Mesodermal cell (in vitro differentiated cells): ENCODE results near the gene LPIN1.

Experiments used
- H3K27ac ChIP-seq: 2 replicates; pipeline ENCODE4 v1.7.0; 2013; ENCODE audit warnings: mild to moderate bottlenecking, low read depth, low read length, moderate library complexity; ENCODE audit not compliant: severe bottlenecking
- H3K36me3 ChIP-seq: 2 replicates; pipeline ENCODE4 v1.7.1; 2013; ENCODE audit warnings: mild to moderate bottlenecking, low read length, moderate library complexity; ENCODE audit not compliant: control insufficient read depth, insufficient read depth
- H3K4me1 ChIP-seq: one replicate; pipeline ENCODE4 v1.7.1; 2013; ENCODE audit warnings: mild to moderate bottlenecking, low read length; ENCODE audit not compliant: insufficient read depth, control insufficient read depth, poor library complexity, severe bottlenecking
- H3K4me3 ChIP-seq: 2 replicates; pipeline ENCODE4 v1.7.0; 2013; ENCODE audit warnings: low read length, control low read depth, mild to moderate bottlenecking; ENCODE audit not compliant: insufficient read depth, poor library complexity, severe bottlenecking; ENCODE audit errors: extremely low read depth
- H3K9me3 ChIP-seq: 2 replicates; pipeline ENCODE4 v1.7.1; 2013; ENCODE audit warnings: mild to moderate bottlenecking, low read length, moderate library complexity; ENCODE audit not compliant: control insufficient read depth
- WGBS, 2 experiments: methylation state at CpG; one replicate each; pipeline ENCODE4 v1.1.5; 2013; ENCODE audit warnings: missing lambda C conversion rate in 2 of 2; ENCODE audit not compliant: insufficient coverage in 2 of 2; 5-methylcytosine and 5-hydroxymethylcytosine counted together

LPIN1 gene

DNA sequence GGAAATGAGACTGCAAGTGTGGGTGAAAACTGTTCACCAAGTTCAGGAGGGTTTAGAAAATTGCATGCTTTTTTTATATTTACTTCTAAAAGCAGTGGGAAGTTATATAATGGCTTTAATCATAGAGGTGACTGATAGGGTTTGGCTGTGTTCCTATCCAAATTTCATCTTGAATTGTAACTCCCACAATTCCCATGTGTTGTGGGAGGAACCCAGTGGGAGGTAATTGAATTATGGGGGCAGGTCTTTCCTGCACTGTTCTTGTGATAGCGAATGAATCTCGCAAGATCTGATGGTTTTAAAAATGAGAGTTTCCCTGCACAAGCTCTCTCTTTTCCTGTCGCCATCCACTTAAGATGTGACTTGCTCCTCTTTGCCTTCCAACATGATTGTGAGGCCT, 40.7 kb upstream of the LPIN1 start:
- Histone ChIP-seq H3K27ac (no peak overlapping the region), H3K9me3 (peaks cover 3% of the 10 kb centered on the region), H3K4me1 (no peaks in the 10 kb centered on the region), H3K4me3 (no peak overlapping the region), H3K36me3 (no peaks in the 10 kb centered on the region)
- WGBS, 2 experiments: 90 to 100% methylated on average over 1 to 3 of the region's 3 CpGs

DNA sequence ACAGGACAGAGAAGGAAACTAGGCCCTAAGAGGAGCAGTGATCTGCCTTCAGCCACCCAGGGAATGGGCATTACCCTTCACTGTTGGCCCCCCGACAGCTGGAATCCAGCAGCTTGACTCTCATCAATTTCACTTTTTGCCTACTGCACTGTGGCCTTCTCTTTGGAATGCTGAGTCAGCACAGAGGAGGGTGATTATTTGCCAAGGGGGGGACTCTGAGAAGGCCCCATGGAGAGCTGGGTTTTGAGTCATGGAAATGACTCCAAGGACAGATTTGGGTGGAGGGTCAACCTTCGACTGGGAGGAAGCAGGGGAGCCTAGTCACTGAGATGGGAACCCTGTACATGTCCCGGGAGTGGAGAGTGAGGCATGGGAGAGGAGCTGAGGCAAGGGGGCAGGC, 38.3 kb upstream of the LPIN1 start:
- WGBS, 2 experiments: 85 to 98% methylated on average over 2 to 3 of the region's 3 CpGs
- Histone ChIP-seq H3K4me1 (no peaks in the 10 kb centered on the region), H3K36me3 (no peaks in the 10 kb centered on the region)

DNA sequence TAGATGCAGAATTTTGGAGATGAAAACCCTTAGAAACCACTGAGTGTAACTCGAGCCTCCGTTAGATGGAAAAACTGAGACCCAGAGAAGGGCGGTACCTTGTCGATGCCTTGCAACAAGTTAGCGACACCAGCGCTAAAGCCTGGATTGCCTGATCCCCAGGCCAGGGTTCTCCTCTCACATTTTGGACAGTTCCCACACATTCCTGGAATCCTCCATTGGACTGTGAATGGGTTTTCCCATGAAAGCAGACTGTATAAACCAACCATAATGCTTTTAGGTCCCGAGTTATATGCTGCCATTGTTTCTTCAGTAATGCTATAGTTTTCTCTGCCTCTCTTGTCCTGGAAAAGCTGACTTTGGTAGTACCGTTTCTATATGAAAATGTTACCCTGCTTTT, 37.1 kb upstream of the LPIN1 start:
- H3K36me3 ChIP-seq: no peaks in the 10 kb centered on the region

More for the DNA sequence above, 38.3 kb upstream of the LPIN1 start:
- Histone ChIP-seq H3K9me3 (peaks cover 3% of the 10 kb centered on the region), H3K4me3 (no peak overlapping the region), H3K27ac (no peak overlapping the region)

DNA sequence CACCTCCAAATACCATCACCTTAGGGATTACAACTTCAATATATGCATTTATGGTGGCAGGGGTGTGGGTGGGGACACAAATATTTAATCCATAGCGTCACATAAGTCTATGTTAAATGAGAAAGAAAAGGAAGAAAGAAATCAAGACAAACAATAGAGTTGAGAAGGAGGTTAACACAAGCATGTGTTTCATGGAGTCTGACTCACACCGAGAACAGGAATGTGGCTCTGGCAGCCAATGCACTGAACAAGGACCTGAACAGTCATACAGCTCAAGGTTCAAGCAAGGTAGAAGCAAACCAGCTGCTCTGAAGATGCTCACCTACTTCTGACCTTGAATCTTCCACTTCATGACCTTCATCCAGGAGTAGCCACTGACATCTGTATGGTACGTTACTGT, 36.2 kb upstream of the LPIN1 start:
- Histone ChIP-seq H3K27ac (no peak overlapping the region), H3K9me3 (peaks cover 3% of the 10 kb centered on the region), H3K4me1 (no peaks in the 10 kb centered on the region), H3K4me3 (no peak overlapping the region), H3K36me3 (no peaks in the 10 kb centered on the region)
- WGBS, 2 experiments: 89% methylated on average over 1 to 2 of the region's 3 CpGs

More for the DNA sequence above, 37.1 kb upstream of the LPIN1 start:
- Histone ChIP-seq H3K4me1 (no peaks in the 10 kb centered on the region), H3K27ac (no peak overlapping the region), H3K4me3 (no peak overlapping the region), H3K9me3 (peaks cover 3% of the 10 kb centered on the region)
- 92 to 100% methylated on average over 8 of the region's 8 CpGs for WGBS, 2 experiments

DNA sequence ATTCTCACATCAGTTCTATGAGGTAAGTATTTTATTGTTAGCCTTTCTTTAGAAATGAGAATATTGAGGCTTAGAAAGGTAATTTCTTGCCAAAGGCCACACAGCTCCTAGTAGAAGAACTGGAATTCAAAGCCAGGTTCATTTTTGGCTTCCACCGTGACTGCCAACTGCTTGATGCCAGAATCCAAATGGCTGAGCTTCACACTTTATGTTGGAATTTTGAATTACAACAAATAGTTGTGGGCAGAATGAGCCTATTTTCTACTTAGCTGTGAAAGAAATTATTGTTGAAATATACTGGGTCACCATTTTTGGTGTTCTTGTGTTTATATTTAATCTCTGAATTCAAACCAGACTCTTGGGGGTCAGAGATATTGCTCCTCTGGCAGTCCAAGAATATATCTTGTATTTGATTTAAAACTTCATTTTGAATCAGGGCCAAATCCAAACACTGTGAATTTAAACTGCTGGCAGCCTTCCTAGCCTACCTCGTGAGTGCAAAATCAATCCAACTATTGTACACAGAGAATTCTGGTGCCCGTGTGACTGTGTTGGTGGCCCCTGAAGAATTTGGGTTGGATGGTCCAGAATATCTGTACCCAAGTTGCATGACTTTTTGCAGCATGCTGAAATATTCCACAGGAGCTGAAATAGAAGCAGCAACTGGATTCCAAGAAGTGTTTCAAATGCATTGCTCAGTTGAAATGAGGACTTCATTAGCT, 35.6 kb upstream of the LPIN1 start:
- H3K36me3 ChIP-seq: no peaks in the 10 kb centered on the region
- 92 to 100% methylated on average over 1 to 2 of the region's 3 CpGs for WGBS, 2 experiments
- H3K4me1 ChIP-seq: no peaks in the 10 kb centered on the region
- H3K9me3 ChIP-seq: no peaks in the 10 kb centered on the region
- no peak overlapping the region for H3K27ac ChIP-seq
- no peak overlapping the region for H3K4me3 ChIP-seq

DNA sequence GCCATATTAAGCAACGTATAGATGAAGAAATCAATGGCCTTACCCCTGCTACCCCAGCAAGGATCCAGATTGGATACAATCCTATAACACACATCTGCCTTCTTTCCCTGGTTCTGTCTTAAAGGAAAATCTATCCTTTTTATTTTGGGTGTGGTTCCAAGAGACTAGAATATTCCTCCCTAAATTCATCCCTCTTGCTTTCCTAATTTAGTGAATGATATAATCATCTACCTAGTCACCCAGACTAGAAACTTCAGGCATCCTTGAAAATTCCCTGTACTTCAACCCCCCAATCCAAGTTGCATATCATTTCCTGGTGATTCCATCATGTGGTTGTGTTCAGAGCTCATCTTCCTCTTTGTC, 35.1 kb upstream of the LPIN1 start:
- no peaks in the 10 kb centered on the region for H3K4me1 ChIP-seq
- no peak overlapping the region for H3K4me3 ChIP-seq
- H3K9me3 ChIP-seq: no peaks in the 10 kb centered on the region
- 80 to 100% methylated on average over 1 of the region's 1 CpG for WGBS, 2 experiments
- H3K27ac ChIP-seq: no peak overlapping the region
- H3K36me3 ChIP-seq: no peaks in the 10 kb centered on the region

DNA sequence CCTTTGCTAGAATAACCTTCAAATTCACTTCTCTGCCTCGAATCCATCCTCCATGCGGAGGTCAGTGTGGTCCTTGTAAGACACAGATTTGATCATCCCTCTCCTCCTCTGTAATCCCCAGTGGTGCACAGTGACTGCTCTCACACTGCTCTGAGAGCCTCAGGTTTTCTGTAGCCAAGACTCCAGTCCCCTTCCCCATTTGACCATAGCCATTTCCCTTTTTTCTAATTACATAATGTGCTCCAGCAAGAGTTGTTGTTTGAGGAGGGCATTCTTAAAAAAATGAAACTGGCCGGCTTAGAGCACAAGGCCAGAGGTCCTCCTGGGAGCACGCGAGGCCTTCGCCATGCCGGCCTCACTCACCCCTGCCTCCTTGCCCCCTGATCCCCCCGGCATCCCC, 34.7 kb upstream of the LPIN1 start:
- H3K36me3 ChIP-seq: no peaks in the 10 kb centered on the region
- no peaks in the 10 kb centered on the region for H3K4me1 ChIP-seq
- 83 to 84% methylated on average over 8 of the region's 8 CpGs for WGBS, 2 experiments
- H3K4me3 ChIP-seq: no peak overlapping the region
- H3K27ac ChIP-seq: no peak overlapping the region
- no peaks in the 10 kb centered on the region for H3K9me3 ChIP-seq

DNA sequence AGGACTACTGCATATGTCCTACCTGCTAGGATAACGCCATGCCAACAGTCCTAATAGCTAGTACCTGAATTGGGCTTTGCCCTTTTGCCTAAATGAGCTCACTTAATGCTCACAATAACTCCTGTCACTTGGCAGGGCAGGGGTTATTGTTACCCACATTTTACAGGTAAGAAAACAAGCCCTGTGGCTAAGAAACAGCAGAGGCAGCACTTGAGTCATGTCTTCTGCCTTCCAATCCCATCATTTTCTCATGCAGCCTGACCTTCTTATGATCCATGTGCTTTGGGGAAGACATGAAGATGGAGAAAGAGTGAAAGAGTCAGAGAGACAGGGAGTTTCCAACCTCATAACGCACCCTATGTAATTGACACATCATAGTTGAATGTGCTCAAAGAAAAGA, 33.6 kb upstream of the LPIN1 start:
- Histone ChIP-seq H3K27ac (no peak overlapping the region), H3K4me3 (no peak overlapping the region), H3K4me1 (no peaks in the 10 kb centered on the region), H3K9me3 (no peaks in the 10 kb centered on the region), H3K36me3 (no peaks in the 10 kb centered on the region)
- 100% methylated on average over 1 of the region's 2 CpGs for WGBS, 2 experiments

DNA sequence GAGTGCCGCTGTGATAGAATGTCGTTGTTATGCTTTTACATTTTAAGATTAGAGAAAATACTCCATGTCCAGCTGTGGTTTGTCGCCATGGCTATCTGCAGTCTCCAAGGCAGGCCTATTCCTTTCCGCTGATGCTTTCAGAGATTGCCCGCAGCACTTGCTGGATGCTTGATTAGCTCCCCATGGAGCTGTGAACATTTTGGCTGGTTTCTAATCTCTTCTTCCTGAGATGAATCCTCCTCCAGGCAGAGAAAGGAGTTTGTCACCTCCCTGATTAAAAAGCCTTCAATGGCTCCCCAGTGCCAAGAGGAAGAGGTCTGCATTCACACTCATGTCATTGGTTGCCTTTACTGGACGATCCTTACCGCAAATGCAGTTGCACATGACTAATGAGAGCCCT, 32.6 kb upstream of the LPIN1 start:
- no peaks in the 10 kb centered on the region for H3K36me3 ChIP-seq
- WGBS, 2 experiments: 72 to 74% methylated on average over 7 of the region's 7 CpGs

DNA sequence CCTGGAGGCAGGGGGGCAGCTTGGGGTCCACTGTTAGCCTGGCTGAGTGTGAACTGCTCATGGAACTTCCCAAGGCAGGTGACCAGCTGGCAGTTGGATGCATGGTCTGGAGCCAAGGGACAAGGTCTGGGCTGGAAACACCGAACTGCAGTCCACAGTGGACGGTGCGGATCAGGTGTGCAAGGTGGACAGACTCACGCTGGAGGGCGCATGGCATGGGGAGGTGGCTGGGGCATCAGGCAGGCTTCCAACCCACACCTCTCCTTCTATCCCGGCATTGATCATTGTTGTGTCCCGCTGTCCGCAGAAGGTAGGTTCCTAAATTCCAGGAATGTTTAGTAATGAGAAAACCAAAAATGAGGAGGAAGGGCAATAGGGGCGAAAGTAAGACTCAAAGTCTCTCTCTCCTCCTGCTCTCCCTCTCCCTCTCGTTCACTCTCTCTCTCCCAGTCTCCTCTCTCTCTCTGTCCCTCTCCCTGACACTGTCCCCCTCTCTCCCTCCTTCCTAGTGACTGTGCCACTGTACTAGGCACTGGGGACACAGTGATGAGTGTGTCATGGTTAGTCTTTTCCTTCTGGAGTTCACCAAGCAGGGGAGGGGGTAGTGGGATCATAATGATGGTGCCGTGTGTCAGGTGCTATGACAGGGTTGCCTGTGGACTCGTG, 30.3 kb upstream of the LPIN1 start:
- H3K36me3 ChIP-seq: no peaks in the 10 kb centered on the region
- no peaks in the 10 kb centered on the region for H3K9me3 ChIP-seq
- no peak overlapping the region for H3K4me3 ChIP-seq
- H3K4me1 ChIP-seq: no peaks in the 10 kb centered on the region
- H3K27ac ChIP-seq: no peak overlapping the region
- 96 to 100% methylated on average over 5 to 7 of the region's 12 CpGs for WGBS, 2 experiments

More for the DNA sequence above, 32.6 kb upstream of the LPIN1 start:
- Histone ChIP-seq H3K9me3 (no peaks in the 10 kb centered on the region), H3K27ac (no peak overlapping the region), H3K4me3 (no peak overlapping the region), H3K4me1 (no peaks in the 10 kb centered on the region)

DNA sequence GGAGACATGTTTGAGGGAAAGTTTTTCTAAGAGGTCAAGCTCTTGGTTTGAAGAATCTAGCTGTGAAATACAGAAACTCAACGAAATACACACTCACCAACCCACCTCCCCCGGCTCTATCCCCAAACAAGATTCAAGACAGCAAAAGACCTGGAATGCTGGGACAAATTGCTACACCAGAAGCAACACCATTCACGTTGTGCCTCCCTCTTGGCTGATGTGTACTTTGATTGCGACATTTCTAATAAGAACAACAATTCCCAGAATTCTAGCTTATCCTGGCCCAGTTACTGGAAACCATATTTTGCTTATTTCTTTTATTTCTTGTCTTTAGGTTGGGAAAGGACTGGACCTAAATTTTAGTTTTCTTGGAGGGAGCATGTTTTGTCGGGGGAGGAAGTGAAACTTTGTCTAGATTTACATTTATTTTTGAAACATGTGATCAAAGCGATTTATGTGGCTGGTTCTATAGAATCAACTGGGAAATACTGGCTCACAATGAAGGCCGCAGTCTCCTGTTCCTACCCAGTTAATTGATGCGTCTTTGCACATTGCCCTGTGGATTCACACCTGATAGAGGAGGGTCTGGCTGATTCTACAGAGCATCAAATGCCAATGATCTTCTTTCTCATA, 29.6 kb upstream of the LPIN1 start:
- Histone ChIP-seq H3K36me3 (no peaks in the 10 kb centered on the region), H3K9me3 (no peaks in the 10 kb centered on the region), H3K4me1 (no peaks in the 10 kb centered on the region), H3K27ac (no peak overlapping the region), H3K4me3 (no peak overlapping the region)
- 81 to 89% methylated on average over 6 to 7 of the region's 8 CpGs for WGBS, 2 experiments
